ENCODE measurements around the gene ESRRG. TPM values are rescaled to one million over a fixed set of nuclear protein-coding genes. Genes with fewer than 3 reads are reported as not detected.

ESRRG gene
- total and polyA plus RNA-seq, 2 of the 8 experiments (the other 6 are each of a cell fraction or from before 2014, with no cell fraction given): 0.59 to 1.4 TPM

DNA sequence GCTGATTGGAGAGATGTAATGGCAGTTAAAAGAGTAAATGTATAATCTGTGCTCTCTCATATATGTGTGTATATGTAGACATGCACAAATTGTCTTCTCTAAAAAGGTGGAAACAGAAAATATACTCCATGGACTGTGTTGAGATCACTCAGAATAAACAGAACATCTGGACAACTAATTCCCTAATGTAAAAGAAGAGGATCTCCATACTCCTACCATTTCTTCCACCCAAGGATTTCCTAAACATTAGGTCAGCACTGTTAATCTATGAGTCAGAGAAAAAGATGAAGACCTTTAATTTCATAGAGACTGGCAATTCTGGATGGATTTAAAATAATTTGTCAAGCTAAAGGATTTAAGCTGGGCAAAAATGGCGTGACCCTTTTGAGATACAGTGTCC, 80.1 kb downstream of the ESRRG start:
- no peak overlapping the region for H3K4ac ChIP-seq (replicated peaks; ENCODE audit: insufficient read length, low read depth, low read length)
- no peak overlapping the region for H4K5ac ChIP-seq (ENCODE audit: insufficient read length, low read depth, low read length)
- H2BK12ac ChIP-seq (ENCODE audit: low read depth, low read length): no peak overlapping the region
- no peaks in the 10 kb centered on the region for H3K23me2 ChIP-seq (ENCODE audit: low read depth, low read length)
- no peak overlapping the region for H3K4me2 ChIP-seq (ENCODE audit: insufficient read depth in 1 of 2, low read depth in 2 of 2, low read length in 2 of 2)
- H3K4me1 ChIP-seq (replicated peaks in 1 of 4; ENCODE audit: control insufficient read depth in 3 of 4, insufficient read depth in 4 of 4, low read length in 3 of 4): no peaks in the 10 kb centered on the region
- CTCF ChIA-PET (ENCODE audit: partially characterized antibody): interaction anchor here (1.2 to 1.3 kb wide), 2 partner anchors 16 to 18 kb away, joined by 3 read pairs; no protein-coding TSS in a partner anchor
- no peaks in the 10 kb centered on the region for H4K20me1 ChIP-seq (replicated peaks in 1 of 2; ENCODE audit: control insufficient read depth in 1 of 2, insufficient read depth in 2 of 2, low read length in 2 of 2)
- H2BK120ac ChIP-seq (replicated peaks; ENCODE audit: low read depth, low read length): no peak overlapping the region
- H3K27ac ChIP-seq (ENCODE audit: low read depth, low read length): no peak overlapping the region
- no peaks in the 10 kb centered on the region for H3K36me3 ChIP-seq (ENCODE audit: control insufficient read depth in 2 of 4, insufficient read depth in 4 of 4, low read length in 3 of 4)
- no peak overlapping the region for H3K4me3 ChIP-seq (ENCODE audit: extremely low read depth in 1 of 4, insufficient read depth in 2 of 4, low read depth in 3 of 4, low read length in 4 of 4)
- H3K27me3 ChIP-seq (replicated peaks in 1 of 4; ENCODE audit: control insufficient read depth in 3 of 4, extremely low read depth in 1 of 4, insufficient read depth in 3 of 4, low read length in 3 of 4): no peaks in the 10 kb centered on the region
- H2AFZ ChIP-seq (ENCODE audit: low read length): no peak overlapping the region
- H3K18ac ChIP-seq (ENCODE audit: extremely low read depth, low read length): no peak overlapping the region
- no peaks in the 10 kb centered on the region for H3K79me1 ChIP-seq (ENCODE audit: low read depth, low read length)
- H3K14ac ChIP-seq (ENCODE audit: insufficient read length): no peak overlapping the region
- DNase-seq (ENCODE audit: low read depth in 1 of 2, low spot score in 2 of 2): no peak
- FAIRE-seq: no peak
- no peaks in the 10 kb centered on the region for H3K9me3 ChIP-seq (ENCODE audit: insufficient read depth in 2 of 2, low read depth in 1 of 2, low read length in 1 of 2)
- H3K23ac ChIP-seq (ENCODE audit: insufficient read length): no peak overlapping the region
- no peak overlapping the region for H2BK15ac ChIP-seq (ENCODE audit: low read length)
- no peak overlapping the region for H3K56ac ChIP-seq (replicated peaks; ENCODE audit: insufficient read length, low read depth, low read length)
- no peak overlapping the region for H3K9ac ChIP-seq (replicated peaks in 1 of 4; ENCODE audit: extremely low read depth in 1 of 4, low read depth in 3 of 4, low read length in 3 of 4)
- no peak overlapping the region for H4K8ac ChIP-seq (ENCODE audit: extremely low read depth, insufficient read depth, low read length)
- H3K79me2 ChIP-seq (ENCODE audit: control insufficient read depth in 1 of 2, insufficient read depth in 2 of 2, low read length in 2 of 2): no peaks in the 10 kb centered on the region
- 92% methylated on average over 1 of the region's 1 CpG; no CpG with 5 or more reads in 1 of the 2 experiments for WGBS, 2 experiments (ENCODE audit: extremely low coverage in 1 of 2, insufficient coverage in 1 of 2, insufficient read length in 1 of 2, insufficient replicate concordance in 2 of 2, low coverage in 1 of 2, low lambda C conversion rate in 2 of 2, missing lambda C conversion rate in 1 of 2)
- no peak overlapping the region for H2AK5ac ChIP-seq (ENCODE audit: low read depth, low read length)
- H2BK20ac ChIP-seq (ENCODE audit: low read length): no peak overlapping the region
- POLR2A ChIA-PET (ENCODE audit: partially characterized antibody): no interaction called here
- H2BK5ac ChIP-seq (ENCODE audit: low read depth, low read length): no peak overlapping the region
- no peak overlapping the region for H4K91ac ChIP-seq (replicated peaks; ENCODE audit: insufficient read length, low read length)
- TF ChIP-seq EP300 (IDR thresholded peaks at IDR 0.05; ENCODE audit: borderline replicate concordance in 1 of 2, low read depth in 2 of 2, low read length in 2 of 2) (no peak), BACH1 (IDR thresholded peaks at IDR 0.05; ENCODE audit: low read length) (no peak), ASH2L (IDR thresholded peaks at IDR 0.05; ENCODE audit: low read length) (no peak), POLR2AphosphoS5 (IDR thresholded peaks at IDR 0.05; ENCODE audit: low read depth, low read length) (no peak), TBP (IDR thresholded peaks at IDR 0.05; ENCODE audit: low read depth, low read length) (no peak), CTBP2 (IDR thresholded peaks at IDR 0.05; ENCODE audit: borderline replicate concordance, insufficient read depth, insufficient read length, low read length) (no peak), ZNF274 (IDR thresholded peaks at IDR 0.05; ENCODE audit: borderline replicate concordance, extremely low read depth, low read length) (no peak), TAF1 (IDR thresholded peaks at IDR 0.05; ENCODE audit: low read depth, low read length) (no peak)
- TF ChIP-seq, protein P1, sequence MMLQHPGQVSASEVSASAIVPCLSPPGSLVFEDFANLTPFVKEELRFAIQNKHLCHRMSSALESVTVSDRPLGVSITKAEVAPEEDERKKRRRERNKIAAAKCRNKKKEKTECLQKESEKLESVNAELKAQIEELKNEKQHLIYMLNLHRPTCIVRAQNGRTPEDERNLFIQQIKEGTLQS (IDR thresholded peaks at IDR 0.05; ENCODE audit: insufficient read depth, low read depth, low read length): no peak
- TF ChIP-seq, protein P2, sequence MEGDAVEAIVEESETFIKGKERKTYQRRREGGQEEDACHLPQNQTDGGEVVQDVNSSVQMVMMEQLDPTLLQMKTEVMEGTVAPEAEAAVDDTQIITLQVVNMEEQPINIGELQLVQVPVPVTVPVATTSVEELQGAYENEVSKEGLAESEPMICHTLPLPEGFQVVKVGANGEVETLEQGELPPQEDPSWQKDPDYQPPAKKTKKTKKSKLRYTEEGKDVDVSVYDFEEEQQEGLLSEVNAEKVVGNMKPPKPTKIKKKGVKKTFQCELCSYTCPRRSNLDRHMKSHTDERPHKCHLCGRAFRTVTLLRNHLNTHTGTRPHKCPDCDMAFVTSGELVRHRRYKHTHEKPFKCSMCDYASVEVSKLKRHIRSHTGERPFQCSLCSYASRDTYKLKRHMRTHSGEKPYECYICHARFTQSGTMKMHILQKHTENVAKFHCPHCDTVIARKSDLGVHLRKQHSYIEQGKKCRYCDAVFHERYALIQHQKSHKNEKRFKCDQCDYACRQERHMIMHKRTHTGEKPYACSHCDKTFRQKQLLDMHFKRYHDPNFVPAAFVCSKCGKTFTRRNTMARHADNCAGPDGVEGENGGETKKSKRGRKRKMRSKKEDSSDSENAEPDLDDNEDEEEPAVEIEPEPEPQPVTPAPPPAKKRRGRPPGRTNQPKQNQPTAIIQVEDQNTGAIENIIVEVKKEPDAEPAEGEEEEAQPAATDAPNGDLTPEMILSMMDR (IDR thresholded peaks at IDR 0.05; ENCODE audit: control extremely low read depth in 1 of 3, insufficient read depth in 1 of 3, low read depth in 1 of 3, low read length in 3 of 3): no peak
- TF ChIP-seq, protein P3, sequence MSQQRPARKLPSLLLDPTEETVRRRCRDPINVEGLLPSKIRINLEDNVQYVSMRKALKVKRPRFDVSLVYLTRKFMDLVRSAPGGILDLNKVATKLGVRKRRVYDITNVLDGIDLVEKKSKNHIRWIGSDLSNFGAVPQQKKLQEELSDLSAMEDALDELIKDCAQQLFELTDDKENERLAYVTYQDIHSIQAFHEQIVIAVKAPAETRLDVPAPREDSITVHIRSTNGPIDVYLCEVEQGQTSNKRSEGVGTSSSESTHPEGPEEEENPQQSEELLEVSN (IDR thresholded peaks at IDR 0.05): no peak

All from H1 (cell line).